ENCODE data around the gene RPS6KA1. TPM values are rescaled to one million over a fixed set of nuclear protein-coding genes. Genes with fewer than 3 reads are reported as not detected.
"Not testable (repeated sequence)": the region's sequence is repeated elsewhere in the genome, so short reads cannot be mapped to it uniquely, and the experiment has no call there.

RPS6KA1 gene
- total RNA-seq, 1 donor from 2014 or later, result 61.3 TPM

DNA sequence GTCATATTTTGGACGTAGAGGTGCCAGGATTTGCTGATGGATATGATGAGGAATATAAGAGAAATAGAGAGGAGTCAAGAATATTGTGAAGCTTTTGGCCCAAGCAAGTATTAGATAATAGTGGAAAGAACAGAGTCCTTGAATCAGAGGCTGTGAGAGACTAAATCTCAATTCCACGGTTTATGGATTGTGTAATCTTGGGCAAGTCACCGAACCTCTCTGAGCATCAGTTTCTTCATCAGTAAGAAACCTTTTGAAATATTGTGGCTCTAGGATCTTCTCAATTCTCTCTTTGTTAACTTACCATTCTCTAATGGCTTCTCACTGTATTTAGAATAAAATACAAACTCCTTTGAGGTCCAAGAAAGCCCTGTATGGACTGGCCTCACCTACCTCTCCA is 77.6 kb downstream of the RPS6KA1 start:
- FAIRE-seq, result no peak
- Histone ChIP-seq H3K36me3 (ENCODE audit: control insufficient read depth, insufficient read depth, low read length) (no peaks in the 10 kb centered on the region), H3K27me3 (ENCODE audit: control insufficient read depth, insufficient read depth, low read length) (no peaks in the 10 kb centered on the region), H3K4me3 (ENCODE audit: low read depth, low read length) (no peak overlapping the region)
- DNase-seq (ENCODE audit: low read depth), result no peak
- TF ChIP-seq, protein P1, sequence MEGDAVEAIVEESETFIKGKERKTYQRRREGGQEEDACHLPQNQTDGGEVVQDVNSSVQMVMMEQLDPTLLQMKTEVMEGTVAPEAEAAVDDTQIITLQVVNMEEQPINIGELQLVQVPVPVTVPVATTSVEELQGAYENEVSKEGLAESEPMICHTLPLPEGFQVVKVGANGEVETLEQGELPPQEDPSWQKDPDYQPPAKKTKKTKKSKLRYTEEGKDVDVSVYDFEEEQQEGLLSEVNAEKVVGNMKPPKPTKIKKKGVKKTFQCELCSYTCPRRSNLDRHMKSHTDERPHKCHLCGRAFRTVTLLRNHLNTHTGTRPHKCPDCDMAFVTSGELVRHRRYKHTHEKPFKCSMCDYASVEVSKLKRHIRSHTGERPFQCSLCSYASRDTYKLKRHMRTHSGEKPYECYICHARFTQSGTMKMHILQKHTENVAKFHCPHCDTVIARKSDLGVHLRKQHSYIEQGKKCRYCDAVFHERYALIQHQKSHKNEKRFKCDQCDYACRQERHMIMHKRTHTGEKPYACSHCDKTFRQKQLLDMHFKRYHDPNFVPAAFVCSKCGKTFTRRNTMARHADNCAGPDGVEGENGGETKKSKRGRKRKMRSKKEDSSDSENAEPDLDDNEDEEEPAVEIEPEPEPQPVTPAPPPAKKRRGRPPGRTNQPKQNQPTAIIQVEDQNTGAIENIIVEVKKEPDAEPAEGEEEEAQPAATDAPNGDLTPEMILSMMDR (IDR thresholded peaks at IDR 0.05; ENCODE audit: insufficient read depth, low read length, severe bottlenecking), result no peak

DNA sequence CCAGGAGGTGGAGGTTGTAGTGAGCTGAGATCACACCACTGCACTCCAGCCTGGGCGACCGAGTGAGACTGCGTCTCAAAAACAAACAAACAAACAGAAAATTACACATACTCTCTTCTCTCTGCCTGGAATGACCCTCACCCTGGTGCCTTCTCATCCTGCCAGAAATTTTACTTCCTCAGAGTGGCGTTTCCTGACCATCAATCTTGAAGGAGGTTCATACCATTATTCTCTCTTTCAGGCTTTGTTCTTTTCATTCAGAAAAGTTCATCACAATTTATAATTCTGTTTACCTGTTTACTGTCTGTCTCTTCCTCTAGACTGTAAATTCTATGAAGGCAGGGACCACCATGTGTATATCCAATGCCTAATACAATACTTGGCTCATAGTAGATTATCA is 79.3 kb downstream of the RPS6KA1 start:
- no peak for FAIRE-seq
- no peak for DNase-seq (ENCODE audit: low read depth)
- H3K27me3 ChIP-seq (ENCODE audit: control insufficient read depth, insufficient read depth, low read length), result no peaks in the 10 kb centered on the region
- TF ChIP-seq, protein P1 (IDR thresholded peaks at IDR 0.05; ENCODE audit: insufficient read depth, low read length, severe bottlenecking), result no peak
- H3K36me3 ChIP-seq (ENCODE audit: control insufficient read depth, insufficient read depth, low read length), result no peaks in the 10 kb centered on the region
- no peak overlapping the region for H3K4me3 ChIP-seq (ENCODE audit: low read depth, low read length)

DNA sequence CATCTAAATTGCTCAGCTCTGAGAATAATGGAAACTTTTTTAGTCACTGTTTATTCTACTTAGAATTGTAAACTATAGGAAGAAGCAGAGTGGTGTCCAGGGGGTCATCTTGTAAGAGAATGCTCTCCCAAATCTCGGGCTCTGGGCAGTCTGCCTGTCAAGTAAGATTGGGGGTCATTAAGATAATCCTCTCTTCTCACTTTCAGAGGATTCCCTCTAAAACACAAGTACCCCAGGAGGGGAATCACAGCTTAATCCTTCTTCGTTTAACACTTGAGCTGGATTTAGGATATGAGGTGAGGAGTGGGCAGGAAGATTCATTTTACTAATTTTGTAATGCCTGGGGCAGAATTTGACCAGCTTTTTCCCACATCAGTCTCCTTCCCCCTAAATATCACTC is 81.2 kb downstream of the RPS6KA1 start:
- Histone ChIP-seq H3K36me3 (ENCODE audit: control insufficient read depth, insufficient read depth, low read length) (no peaks in the 10 kb centered on the region), H3K27me3 (ENCODE audit: control insufficient read depth, insufficient read depth, low read length) (no peaks in the 10 kb centered on the region), H3K4me3 (ENCODE audit: low read depth, low read length) (no peak overlapping the region)
- TF ChIP-seq, protein P1 (IDR thresholded peaks at IDR 0.05; ENCODE audit: insufficient read depth, low read length, severe bottlenecking), result no peak
- no peak for DNase-seq (ENCODE audit: low read depth)
- FAIRE-seq, result no peak

DNA sequence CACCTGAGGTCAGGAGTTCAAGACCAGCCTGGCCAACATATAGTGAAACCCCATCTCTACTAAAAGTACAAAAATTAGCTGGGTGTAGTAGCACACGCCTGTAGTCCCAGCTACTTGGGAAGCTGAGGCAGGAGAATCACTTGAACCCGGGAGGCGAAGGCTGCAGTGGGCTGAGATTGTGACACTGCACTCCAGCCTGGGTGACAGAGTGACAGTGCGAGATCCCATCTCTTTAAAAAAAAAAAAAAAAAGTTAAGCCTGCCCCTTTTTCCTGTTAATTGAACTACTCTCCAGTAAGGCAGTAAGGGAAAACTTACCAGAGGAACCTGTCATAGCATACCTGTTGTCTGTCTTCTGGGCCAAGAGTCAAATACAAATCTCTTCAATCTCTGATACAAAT is 83.1 kb downstream of the RPS6KA1 start:
- H3K27me3 ChIP-seq (ENCODE audit: control insufficient read depth, insufficient read depth, low read length); H3K36me3 ChIP-seq (ENCODE audit: control insufficient read depth, insufficient read depth, low read length); FAIRE-seq; H3K4me3 ChIP-seq (ENCODE audit: low read depth, low read length); DNase-seq (ENCODE audit: low read depth): not testable (repeated sequence)

GRCh38 chr1:26614655-26615411 is 85.3 kb downstream of the RPS6KA1 start:
- Histone ChIP-seq H3K4me3 (ENCODE audit: low read depth, low read length) (no peak overlapping the region), H3K27me3 (ENCODE audit: control insufficient read depth, insufficient read depth, low read length) (no peaks in the 10 kb centered on the region), H3K36me3 (ENCODE audit: control insufficient read depth, insufficient read depth, low read length) (no peaks in the 10 kb centered on the region)
- TF ChIP-seq, protein P1 (IDR thresholded peaks at IDR 0.05; ENCODE audit: insufficient read depth, low read length, severe bottlenecking), result no peak
- DNase-seq (ENCODE audit: low read depth) (no peak), FAIRE-seq (no peak)

GRCh38 chr1:26616881-26617280 is 87.3 kb downstream of the RPS6KA1 start:
- no peaks in the 10 kb centered on the region for H3K36me3 ChIP-seq (ENCODE audit: control insufficient read depth, insufficient read depth, low read length)
- no peaks in the 10 kb centered on the region for H3K27me3 ChIP-seq (ENCODE audit: control insufficient read depth, insufficient read depth, low read length)
- FAIRE-seq (no peak), DNase-seq (ENCODE audit: low read depth) (no peak)
- TF ChIP-seq, protein P1 (IDR thresholded peaks at IDR 0.05; ENCODE audit: insufficient read depth, low read length, severe bottlenecking), result no peak
- no peak overlapping the region for H3K4me3 ChIP-seq (ENCODE audit: low read depth, low read length)

Data from bronchial epithelial cell (primary cell).